Omental fat pad (tissue), 4 donors: ENCODE data around the gene FA2H. TPM values are rescaled to one million over a fixed set of nuclear protein-coding genes. Genes with fewer than 3 reads are reported as not detected.

Source experiments
- ATAC-seq: fragments of 150-250 bp; one replicate; pipeline ENCODE4 v1.9.1; 2016; ENCODE audit warnings: mild to moderate bottlenecking, moderate library complexity; ENCODE audit not compliant: low FRiP score
- DNase-seq: peaks from one replicate; pipeline ENCODE4 v3.0.0-alpha.2; 2019; ENCODE audit warnings: low spot score
- CTCF ChIP-seq, 3 donors: fragments of 450-650 bp; IDR thresholded peaks; one replicate each; pipeline ENCODE4 v1.5.1; 2016 to 2017; ENCODE audit warnings: antibody characterized with exemption in 3 of 3, mild to moderate bottlenecking in 3 of 3, moderate library complexity in 2 of 3
- total RNA-seq, 4 donors: library from RNA; depleted of rRNA; stranded (reverse); fragments of >200 nt; gene quantifications; one replicate each; pipeline ENCODE4 v1.1.0, GENCODE V29; 2016

FA2H gene
- total RNA-seq, 4 donors from 2014 or later: not detected

- DNase-seq (no peak), ATAC-seq (no peak)
- no peak for TF ChIP-seq CTCF (IDR thresholded peaks at IDR 0.05)
Measured at GRCh38 chr16:74744566-74744965, 30.1 kb downstream of the FA2H start.

- DNase-seq: peak; percentile 40
- ATAC-seq: peak; percentile 81
Measured at GRCh38 chr16:74743668-74744299, 30.8 kb downstream of the FA2H start.

GRCh38 chr16:74743045-74743667 lies 31.5 kb downstream of the FA2H start:
- no peak for DNase-seq
- peak; percentile 30 for ATAC-seq

More at GRCh38 chr16:74743668-74744299, 30.8 kb downstream of the FA2H start:
- TF ChIP-seq CTCF (IDR thresholded peaks at IDR 0.05): no peak

GRCh38 chr16:74742051-74742481 lies 32.6 kb downstream of the FA2H start:
- TF ChIP-seq CTCF (IDR thresholded peaks at IDR 0.05): no peak
- no peak for ATAC-seq
- no peak for DNase-seq

More at GRCh38 chr16:74743045-74743667, 31.5 kb downstream of the FA2H start:
- no peak for TF ChIP-seq CTCF (IDR thresholded peaks at IDR 0.05)

GRCh38 chr16:74740795-74741304 lies 33.8 kb downstream of the FA2H start:
- ATAC-seq: no peak
- TF ChIP-seq CTCF (IDR thresholded peaks at IDR 0.05): no peak
- DNase-seq: no peak

- no peak for TF ChIP-seq CTCF (IDR thresholded peaks at IDR 0.05)
- DNase-seq (no peak), ATAC-seq (no peak)
Measured at GRCh38 chr16:74739275-74739674, 35.3 kb downstream of the FA2H start.

GRCh38 chr16:74738816-74739215 lies 35.8 kb downstream of the FA2H start:
- ATAC-seq (no peak), DNase-seq (no peak)
- no peak for TF ChIP-seq CTCF (IDR thresholded peaks at IDR 0.05)
